OCI-LY1 (cell line): Measurements from ENCODE around the gene HAGH.

Source experiments
- CTCF ChIP-seq: fragments of 200-600 bp; sonication (generic), shearing (Covaris generic); IDR thresholded peaks from 2 replicates; pipeline ENCODE4 v1.5.1; 2017; ENCODE audit warnings: mild to moderate bottlenecking, antibody characterized with exemption, low read length, moderate library complexity, mixed read lengths
- EZH2 ChIP-seq: fragments of 200-600 bp; sonication (generic), shearing (Covaris generic); IDR thresholded peaks from 2 replicates; pipeline ENCODE4 v1.8.0; 2017; ENCODE audit warnings: borderline replicate concordance, mixed run types, mild to moderate bottlenecking, antibody characterized with exemption, low read length, moderate library complexity, mixed read lengths

- TF ChIP-seq CTCF (no peak), EZH2 (no peak)
These were observed 2.2 kb upstream of the HAGH start for GRCh38 chr16:1828645-1829410.
